Muscle layer of duodenum (tissue), 2 donors: ENCODE results near the gene TPRKB.
"Not testable (repeated sequence)": the region's sequence is repeated elsewhere in the genome, so short reads cannot be mapped to it uniquely, and the experiment has no call there.

Experiments used
- H3K27ac ChIP-seq: one replicate; pipeline ENCODE4 v1.7.0; 2013; ENCODE audit warnings: mild to moderate bottlenecking, low read length
- H3K27me3 ChIP-seq: one replicate; pipeline ENCODE4 v1.7.0; 2013; ENCODE audit warnings: low read depth, mild to moderate bottlenecking, control low read depth, low read length
- H3K36me3 ChIP-seq, 2 donors: one replicate each; pipeline ENCODE4 v1.7.0; 2013; ENCODE audit warnings: low read length in 2 of 2, control low read depth in 1 of 2, mild to moderate bottlenecking in 1 of 2; ENCODE audit not compliant: insufficient read depth in 2 of 2, control insufficient read depth in 1 of 2
- H3K4me1 ChIP-seq, 2 donors: one replicate each; pipeline ENCODE4 v1.7.0; 2013; ENCODE audit warnings: low read length in 2 of 2, mild to moderate bottlenecking in 2 of 2, control low read depth in 1 of 2, moderate library complexity in 1 of 2; ENCODE audit not compliant: insufficient read depth in 2 of 2, control insufficient read depth in 1 of 2
- H3K4me3 ChIP-seq, 2 donors: one replicate each; pipeline ENCODE4 v1.7.0; 2013; ENCODE audit warnings: low read length in 2 of 2, low read depth in 1 of 2, mild to moderate bottlenecking in 1 of 2
- H3K9me3 ChIP-seq, 2 donors: one replicate each; pipeline ENCODE4 v1.7.0; 2013; ENCODE audit warnings: low read length in 2 of 2, control low read depth in 1 of 2, mild to moderate bottlenecking in 1 of 2; ENCODE audit not compliant: control insufficient read depth in 1 of 2
- donor health status: healthy.

TPRKB gene

DNA sequence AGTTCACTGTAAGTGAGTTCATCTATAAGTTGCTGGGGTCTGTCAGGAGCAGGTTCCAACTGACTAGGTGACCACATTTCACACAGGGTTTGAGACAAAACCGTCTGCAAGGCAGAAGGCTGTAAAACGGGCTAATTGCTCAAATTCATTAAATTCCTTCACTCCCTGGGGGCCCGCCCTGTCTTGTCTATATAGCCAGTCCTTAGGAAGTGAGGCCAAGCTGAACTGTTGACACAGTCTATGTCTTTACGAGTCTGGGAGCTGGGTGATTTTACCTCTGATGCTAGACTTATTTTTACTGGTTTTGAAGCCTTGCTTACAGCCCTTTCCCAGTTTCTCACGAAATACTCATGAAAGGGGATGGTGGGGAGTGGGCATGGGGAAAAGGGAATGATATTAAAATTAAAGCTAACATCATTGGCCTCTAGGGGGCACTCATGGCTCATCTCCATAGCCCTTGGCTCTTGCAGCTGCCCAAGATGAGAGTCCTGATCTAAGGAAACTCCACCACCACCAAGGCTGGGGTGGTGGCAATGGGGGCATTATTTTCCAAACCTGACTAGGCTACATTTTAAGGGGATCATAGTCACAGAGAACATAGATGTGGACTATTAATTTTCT is 57.1 kb downstream of the TPRKB start:
- not testable (repeated sequence) for H3K27ac ChIP-seq, H3K4me3 ChIP-seq, H3K36me3 ChIP-seq, H3K4me1 ChIP-seq, H3K27me3 ChIP-seq, H3K9me3 ChIP-seq
